HG03097 (cell line): Measurements from ENCODE around the gene TMEM204.

Experiments used
- ATAC-seq: cut with Tn5 transposase; IDR thresholded peaks from one replicate; pipeline ENCODE4 v1.9.1; 2021; ENCODE audit not compliant: unreplicated experiment, low FRiP score

Gene TMEM204

DNA sequence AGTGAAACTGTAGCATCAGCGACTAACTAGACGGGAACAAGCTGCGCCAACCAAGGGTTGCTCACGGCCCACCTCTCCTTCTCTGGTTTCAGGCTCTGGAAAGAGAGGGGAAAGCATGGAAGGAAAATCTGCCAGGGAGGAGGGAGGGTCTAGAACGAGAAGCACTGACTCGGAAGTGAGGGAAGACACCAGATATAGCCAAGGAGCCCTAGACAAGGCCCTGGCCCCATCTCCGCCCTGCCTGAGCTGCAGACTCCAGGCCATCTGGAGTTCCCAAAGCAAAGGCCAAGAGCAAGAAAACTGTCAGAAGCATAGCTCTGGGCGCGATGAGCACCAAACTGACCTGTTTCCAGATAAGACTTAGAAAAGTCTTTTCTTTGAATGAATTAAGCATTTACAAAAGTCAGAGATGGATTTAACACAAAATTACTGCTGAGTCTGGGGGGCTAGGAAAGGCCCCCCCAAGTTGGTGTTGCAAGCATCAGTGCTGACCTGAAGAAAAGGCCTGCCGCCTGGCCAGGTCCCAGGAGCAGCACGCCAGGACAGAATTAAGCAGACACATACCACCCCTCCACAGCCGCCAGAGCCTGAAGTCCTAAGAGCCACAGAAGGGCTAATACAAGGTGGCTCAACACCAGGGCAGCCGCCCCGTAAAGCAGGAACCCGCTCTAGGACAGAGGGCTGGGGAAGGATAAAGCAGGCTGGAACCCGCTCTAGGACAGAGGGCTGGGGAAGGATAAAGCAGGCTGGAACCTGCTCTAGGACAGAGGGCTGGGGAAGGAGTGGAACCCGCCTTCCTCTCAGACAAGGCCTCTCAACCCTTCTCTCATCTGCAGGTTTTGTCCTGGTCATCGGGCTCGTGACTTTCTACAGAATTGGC lies 20.7 kb downstream of the TMEM204 start:
- ATAC-seq: no peak

DNA sequence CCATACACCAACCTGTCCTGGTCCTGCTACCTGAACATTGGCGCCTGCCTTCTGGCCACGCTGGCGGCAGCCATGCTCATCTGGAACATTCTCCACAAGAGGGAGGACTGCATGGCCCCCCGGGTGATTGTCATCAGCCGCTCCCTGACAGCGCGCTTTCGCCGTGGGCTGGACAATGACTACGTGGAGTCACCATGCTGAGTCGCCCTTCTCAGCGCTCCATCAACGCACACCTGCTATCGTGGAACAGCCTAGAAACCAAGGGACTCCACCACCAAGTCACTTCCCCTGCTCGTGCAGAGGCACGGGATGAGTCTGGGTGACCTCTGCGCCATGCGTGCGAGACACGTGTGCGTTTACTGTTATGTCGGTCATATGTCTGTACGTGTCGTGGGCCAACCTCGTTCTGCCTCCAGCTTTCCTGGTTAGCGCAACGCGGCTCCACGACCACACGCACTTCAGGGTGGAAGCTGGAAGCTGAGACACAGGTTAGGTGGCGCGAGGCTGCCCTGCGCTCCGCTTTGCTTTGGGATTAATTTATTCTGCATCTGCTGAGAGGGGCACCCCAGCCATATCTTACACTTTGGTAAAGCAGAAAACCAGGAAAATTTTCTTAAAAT lies 21.5 kb downstream of the TMEM204 start:
- no peak for ATAC-seq

DNA sequence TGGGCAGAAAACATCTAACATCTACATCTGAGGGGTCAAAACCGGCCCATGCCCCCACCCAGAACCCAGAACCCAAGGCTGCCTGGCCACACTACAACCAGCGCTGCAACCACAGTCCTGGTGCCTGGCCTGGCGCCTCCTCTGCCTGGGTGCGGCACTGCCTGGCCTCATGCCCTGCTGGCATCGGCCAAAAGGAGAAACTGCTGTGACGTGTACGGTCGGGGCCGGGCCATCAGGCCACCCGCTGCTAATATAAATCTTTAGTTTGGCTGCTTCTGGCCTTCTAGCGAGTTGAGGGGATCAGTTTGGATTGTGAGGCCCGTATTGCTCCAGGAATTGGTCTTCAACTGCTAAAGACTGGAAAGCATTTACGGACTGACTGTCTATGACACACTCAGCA lies 22.8 kb downstream of the TMEM204 start:
- ATAC-seq: no peak

DNA sequence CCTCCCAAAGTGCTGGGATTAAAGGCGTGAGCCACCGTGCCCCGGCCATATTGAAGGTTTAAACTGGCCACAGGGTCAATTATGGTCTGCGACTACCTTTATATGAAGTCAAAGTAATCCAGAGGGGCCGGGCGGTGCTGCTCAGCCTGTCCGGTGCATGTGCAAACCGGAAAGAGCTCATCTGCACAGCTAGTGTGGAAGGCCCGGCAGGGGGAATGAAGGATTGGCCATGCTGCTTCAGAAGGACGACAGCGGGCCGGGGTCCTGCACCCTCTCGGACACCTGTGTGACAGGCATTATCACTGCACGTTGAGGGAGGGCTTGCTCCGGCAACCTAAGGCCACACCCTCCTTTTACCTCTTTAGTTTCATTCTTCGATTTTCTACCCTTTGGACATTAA lies 23.6 kb downstream of the TMEM204 start:
- ATAC-seq: no peak

DNA sequence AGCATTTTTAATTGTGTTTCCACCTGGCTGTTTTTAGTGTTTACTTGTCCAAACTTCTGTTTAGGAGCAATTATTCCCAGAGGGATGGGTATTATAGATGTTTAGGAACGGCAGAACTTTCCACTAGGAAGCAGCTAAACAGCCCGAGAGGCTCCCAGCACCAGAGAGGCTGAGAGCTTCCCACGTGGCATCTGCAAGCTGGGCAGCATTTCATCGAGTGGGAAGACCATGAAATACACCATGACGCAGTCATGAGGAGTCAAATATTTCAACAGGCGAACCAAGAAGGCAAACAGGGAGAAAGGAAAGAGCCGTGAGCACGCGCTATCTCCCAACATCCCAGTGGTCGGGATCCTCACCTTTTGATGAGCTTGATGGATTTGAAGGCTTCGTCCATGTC lies 24.1 kb downstream of the TMEM204 start:
- ATAC-seq: no peak

DNA sequence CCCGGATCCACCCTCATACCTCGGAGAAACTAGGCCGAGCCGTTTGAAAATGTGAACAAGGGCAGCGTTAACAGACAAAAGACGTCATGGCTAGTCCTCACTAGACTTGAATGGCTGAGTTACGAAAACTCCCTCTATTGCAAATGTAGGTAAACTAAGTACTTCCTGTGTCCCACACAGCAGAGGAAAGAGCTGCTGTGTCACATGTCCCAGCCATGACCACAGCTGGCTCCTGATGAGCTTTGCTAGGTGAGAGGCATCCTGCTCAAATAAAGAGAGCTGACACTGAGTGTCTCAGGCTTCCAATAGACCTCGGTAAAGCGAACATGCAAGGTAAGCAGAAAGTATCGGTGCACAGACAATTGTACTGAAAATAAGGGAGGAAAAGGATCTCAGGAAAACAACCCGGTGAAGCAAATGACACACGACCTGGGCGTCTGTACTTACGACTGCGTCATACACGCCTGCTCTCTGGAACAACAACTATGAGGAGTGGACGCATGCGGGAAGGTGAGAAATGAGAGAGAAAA lies 26.0 kb downstream of the TMEM204 start:
- no peak for ATAC-seq

DNA sequence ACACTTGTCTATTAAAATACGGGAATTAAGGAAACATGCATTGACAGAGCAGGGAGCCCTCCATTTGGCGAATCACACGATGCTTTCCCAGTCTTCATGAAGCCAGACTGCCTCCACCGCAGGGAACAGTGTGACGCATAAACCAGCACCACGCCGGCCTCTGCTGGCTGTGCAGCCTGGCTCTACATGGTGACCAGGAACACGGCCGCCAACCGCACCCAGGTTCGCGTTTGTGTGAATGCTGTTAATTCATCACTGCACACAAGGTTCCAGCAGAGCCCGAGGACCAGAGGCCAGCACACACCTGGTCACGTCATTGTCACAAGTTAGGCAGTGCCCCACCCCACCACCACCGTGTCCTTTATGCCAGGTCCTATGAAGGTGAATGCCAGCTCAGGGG lies 26.7 kb downstream of the TMEM204 start:
- ATAC-seq: no peak

DNA sequence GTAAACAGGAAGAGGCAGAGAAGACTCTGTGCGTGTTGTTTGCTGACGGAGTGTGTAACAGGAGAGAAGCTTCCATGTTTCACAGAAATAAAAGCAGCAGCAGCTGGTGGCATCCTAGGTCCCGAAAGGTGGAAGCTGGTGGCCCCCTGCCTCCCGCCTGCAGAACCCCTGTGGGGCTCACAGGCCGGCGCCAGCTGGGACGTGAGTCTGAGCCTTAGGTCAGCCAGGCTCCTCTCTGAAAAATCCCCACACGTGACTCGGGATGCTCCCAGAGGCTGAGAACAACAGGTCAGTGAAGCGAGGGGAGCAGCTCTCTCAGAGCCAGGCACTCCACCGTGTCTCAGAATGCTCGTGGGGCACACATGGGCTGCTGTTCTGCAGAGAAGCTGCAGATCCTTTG lies 27.4 kb downstream of the TMEM204 start:
- ATAC-seq: no peak

DNA sequence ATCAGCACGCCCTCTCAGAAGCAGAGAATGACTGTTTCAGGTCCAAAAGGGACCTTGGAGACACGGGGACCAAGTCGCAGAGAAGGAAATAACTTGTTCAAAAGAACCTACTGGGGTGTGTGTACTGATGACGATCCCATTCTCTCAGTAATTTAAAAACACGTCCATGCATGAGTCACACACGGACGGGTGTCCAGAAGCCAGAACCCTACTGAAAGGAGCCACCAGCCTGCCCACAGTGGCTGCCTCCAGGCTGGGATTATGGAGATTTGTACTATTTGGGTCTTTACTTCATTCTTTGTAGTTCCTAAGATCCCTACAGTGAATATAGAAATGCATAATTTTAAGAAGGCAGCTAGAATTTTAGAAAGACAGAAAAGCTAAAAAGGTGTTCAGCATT lies 27.8 kb downstream of the TMEM204 start:
- no peak for ATAC-seq

DNA sequence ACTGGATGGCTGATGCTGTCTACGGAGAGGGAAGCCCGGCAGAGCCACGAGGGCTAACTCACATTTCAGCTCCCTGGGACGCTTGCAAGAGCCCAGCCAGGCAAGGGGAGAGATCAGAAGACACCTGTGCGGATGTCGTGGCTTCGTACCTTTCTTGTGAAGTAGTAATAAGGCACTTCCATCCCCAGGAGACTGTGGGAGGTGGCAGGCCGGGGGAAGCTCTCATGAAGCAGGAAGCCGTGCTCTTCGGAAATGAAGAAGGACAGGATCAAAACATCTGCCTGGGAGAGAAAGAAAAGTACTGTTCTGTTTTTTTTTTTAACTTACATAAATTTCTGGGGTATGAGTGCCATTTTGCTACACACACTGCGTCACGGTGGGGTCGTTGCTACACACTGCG lies 28.4 kb downstream of the TMEM204 start:
- ATAC-seq: no peak

DNA sequence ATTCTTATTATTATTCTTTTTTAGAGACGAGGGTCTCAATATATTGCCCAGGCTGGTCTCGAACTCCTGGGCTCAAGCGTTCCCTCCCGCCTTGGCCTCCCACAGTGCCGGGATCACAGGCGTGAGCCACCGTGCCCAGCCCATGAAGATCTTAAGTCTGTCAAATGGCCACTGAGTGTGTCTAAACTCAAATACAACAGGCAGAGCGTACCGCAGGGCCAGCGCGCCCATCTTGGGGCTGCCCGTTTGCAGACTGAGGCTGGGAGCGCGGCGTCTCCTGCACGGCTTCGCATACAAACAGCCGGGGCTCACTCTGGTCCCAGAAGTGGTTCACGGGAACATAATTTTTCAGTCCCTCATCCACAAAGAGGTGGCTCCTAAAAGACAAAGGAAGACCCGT lies 30.3 kb downstream of the TMEM204 start:
- ATAC-seq: no peak

DNA sequence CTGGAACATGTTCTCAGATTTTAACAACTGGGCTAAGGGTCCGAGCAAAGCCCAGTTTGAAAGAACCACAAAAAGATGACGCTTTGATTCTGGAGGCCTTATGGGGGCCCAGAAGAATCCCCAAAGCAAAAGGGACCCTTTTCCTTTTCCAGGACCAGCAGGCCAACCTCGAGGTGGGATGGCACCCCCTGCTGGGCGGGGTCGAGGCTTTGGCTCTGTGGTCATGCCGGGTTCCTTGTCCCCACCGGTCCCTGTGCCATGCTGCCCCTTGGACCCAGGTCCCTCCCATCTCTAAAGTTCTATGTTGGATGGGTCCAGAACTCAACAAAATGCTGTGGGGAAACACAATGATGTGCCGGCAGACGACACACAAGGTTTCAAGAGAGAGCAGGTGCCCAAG lies 30.9 kb downstream of the TMEM204 start:
- ATAC-seq: no peak

DNA sequence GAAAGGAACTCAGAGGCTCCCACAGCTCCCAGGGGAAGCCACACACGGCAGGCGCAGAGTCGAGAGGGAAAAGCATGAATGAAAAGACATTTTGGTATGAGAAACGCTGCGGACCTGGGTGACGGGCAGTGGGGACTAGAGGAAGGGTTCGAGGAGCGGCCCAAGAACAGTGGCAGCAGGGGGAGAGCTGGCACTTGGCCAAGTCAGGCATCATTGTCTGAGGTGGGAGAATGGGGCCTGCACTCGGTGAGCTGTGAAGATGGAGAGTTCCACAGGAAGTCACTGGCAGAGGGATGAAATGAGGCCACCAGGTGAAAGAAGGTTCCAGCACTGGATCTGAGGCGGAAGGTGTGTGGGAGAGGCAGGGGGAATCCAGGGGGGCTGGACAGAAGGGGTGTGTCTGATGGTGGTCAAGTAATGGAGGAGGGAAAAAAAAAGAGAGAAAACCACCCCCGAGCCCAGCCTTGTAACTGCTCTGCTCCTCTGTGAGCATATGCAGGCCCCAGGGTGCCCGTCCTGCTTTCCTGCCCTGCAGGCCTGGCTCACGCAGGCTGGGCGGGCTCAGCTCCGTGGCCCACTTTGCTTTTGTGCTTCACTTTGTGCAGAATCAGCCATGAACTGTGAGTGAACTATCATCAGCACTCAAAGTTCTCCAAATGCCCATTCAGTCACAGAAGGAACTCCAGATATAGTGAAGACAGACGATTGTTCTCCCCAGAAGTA lies 31.8 kb downstream of the TMEM204 start:
- no peak for ATAC-seq

DNA sequence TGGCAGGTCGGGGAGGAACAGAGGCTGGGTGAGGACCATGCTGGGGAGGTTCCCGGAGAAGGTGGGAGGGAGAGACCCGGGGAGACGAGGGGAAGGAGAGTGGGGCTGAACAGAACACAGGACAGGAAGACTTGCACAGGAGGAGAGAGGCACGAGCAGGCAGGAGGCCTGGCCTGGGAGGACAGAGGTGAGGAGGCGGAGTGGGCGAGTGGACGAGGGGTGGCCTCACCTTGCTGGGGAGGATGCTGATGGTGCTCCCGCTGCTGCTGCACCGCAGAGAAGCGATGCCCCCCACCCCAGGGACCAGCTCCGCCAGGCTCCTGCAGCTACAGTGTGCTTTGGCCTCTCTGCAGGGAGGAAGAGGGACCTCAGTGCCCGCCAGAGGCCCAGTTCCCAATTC lies 34.5 kb downstream of the TMEM204 start:
- no peak for ATAC-seq

DNA sequence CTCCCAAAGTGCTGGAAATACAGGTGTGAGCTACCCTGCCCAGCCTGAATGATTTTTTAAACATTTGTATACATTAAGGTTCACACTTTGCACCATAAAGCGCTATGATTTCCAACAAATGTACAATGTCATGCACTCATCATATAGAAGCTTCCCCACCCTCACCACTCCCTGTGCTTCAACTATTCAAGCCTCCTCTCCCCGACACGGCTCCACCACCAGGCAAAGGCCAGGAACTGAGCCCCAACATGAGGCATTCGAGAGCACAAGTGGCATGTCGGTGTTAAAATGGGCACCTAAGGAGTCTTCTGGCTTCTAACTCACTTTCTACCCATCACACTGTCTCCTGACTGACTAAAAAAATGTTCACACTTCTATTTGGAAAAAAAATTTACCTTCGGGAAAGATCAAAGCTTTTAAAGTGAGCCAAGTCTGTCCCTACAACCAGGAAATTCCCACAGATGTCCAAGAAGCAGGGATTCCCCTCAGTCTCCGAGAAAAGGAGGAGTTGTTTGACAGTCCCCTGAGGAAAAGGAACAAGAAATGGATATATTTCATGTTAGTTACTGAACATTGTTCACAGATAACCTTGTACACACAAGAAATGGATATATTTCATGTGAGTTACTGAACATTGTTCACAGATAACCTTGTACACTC lies 37.7 kb downstream of the TMEM204 start:
- ATAC-seq: no peak

DNA sequence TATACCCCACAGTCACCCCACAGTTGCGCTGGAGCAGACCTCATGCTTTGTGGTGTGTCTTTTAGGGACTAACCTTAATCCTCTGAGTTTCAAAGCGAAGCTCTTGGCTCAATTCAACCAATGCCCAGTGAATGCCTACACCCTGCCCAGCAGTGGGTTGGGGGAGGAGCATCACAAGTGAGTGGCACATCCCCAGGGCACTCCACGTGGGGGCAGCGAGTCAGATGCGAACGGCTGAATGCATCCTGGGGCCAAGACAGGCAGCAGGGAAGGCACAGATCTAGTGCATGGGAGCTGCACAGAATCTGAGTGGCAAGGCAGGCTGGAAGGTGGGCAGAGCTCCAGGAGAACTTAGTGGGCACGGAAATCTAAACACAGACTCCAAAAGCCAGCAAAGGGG lies 39.2 kb downstream of the TMEM204 start:
- no peak for ATAC-seq

DNA sequence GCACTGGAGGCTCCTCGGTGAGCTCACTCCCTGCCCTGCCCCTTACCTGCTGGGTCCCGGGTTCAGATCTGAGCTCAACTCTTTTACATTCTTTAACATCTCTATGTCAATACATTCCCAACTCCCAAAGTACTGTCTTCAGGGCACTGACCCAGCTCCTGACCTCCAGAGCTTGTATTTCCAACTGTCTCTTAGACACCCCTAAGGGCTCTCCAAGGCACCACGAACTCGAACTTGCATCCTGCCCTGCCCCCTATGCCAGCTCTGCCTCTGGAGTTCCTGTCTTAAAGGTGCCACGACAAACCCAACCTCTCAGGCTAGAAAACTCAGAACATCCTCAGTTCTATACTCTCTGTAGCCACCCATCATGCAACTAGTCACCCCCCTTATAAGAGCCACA lies 39.8 kb downstream of the TMEM204 start:
- no peak for ATAC-seq

DNA sequence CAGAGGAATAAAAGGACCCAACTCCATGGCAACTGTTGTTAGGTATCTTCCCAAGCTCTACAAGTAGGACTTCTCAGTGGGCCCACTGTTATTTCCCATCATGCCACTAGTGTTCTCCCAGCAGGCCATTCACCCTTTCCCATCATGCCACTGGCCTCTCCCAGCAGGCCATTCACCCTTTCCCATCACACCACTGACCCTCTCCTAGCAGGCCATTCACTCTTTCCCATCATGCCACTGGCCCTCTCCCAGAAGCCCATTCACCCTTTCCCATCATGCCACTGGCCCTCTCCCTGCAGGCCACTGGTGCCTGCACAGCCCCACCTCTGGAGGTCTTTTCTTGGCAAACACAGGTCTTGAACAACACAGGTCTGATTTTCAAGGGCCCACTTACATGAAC lies 42.1 kb downstream of the TMEM204 start:
- ATAC-seq: no peak

DNA sequence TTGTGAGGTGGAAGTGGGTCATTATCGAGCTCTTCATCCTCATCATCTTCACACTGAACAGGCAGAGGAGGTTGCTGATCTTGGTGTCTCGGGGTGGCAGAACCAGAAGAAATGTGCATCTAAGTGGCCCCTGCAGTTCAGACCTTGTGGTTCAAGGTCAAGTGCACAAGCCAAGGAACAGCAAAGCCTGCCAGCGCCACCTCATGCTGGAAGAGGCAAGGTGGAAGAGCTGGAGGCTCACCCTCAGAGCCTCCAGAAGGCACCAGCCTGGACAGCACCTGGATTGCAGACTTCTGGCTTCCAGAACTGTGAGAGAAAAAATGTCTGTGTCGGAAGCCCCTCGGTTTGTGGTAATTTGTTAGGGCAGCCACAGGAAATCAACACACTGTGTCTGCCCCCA lies 45.7 kb downstream of the TMEM204 start:
- no peak for ATAC-seq

DNA sequence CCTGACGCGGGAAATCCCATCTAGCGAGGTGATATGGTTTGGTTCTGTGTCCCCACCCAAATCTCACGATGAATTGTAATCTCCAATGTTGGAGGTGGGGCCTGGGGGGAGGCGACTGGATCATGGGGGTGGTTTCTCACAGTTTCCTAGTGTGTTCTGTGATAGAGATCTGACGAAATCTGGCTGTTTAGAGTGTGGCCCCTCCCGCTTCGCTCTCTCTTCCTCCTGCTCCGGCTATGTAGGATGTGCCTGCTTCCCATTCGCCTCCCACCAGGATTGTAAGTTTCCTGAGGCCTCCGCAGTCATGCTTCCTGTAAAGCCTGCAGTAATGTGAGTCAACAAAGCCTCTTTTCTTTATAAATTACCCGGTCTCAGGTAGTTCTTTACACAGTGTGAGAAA lies 46.8 kb downstream of the TMEM204 start:
- no peak for ATAC-seq

DNA sequence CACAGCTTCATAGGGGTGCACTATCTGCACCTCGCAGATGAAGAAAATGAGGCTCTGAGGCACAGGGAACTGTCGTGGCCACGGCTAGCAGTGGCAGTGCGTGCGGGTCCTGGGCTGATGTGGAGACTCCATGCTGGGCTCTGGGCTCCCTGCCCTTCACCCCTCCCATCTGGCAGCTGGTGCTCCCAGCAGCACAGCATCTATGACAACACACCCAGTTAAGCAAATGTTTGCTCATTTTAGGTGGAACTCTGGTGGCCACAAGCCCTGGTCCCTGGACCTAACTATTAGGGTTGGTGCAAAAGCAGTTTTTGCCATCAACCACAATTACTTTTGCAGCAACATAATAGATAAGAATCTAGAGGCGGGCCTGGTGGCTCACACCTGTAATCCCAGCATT lies 47.5 kb downstream of the TMEM204 start:
- no peak for ATAC-seq
